OCI-LY7 (cell line): ENCODE measurements around the gene TGFBR2.

Experiments
- EZH2phosphoT487 ChIP-seq: fragments of 200-600 bp; sonication (generic); IDR thresholded peaks from 2 replicates; pipeline ENCODE4 v1.6.1; 2018; ENCODE audit warnings: low read depth, borderline replicate concordance, mild to moderate bottlenecking, mixed run types, antibody characterized with exemption, low read length, moderate library complexity, mixed read lengths
- TF ChIP-seq, protein P1 (sequence below): fragments of 200-600 bp; sonication (generic); conservative IDR thresholded peaks from 2 replicates; pipeline ENCODE4 v1.5.1; 2014; ENCODE audit warnings: mild to moderate bottlenecking, antibody characterized with exemption, low read length, moderate library complexity, mixed read lengths

DNA sequence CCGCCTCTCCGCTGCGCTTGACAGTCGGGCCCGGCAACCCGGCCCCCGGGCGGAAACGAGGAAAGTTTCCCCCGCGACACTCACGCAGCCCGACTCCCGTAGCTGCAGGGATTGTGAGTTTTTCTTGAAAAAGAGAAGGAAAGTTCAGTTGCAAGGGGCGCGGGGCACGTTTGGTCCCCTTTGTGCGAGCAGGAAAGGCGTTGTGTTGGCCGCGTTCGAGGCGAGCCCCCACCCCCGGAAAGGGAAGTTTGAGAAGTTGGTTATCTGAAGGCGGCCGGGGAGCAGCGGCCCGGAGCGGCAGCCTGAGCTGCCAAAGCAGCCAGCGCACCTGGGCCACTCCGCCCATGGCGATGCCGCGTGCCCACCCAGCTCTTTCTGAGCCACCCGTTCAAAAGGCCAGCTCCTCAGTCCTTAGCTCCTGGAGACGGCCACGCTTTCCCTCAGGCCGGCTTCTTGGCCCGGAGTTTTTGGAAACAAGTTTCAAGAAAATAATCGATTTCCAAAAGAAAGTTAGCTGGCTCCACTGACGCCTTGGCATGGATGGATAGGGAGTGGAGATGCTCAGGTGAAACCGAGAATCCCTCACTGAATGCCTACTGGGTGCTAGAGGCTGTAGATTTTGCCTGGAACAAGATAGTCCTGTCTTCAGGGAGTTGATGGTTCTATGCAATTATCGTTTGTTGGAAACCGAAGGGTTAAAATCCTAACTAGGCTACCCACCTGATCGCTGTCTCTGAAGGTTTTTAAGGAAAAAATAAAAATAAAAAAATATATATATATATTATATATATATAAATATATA is 832 bp downstream of the TGFBR2 start:
- TF ChIP-seq, protein P1, sequence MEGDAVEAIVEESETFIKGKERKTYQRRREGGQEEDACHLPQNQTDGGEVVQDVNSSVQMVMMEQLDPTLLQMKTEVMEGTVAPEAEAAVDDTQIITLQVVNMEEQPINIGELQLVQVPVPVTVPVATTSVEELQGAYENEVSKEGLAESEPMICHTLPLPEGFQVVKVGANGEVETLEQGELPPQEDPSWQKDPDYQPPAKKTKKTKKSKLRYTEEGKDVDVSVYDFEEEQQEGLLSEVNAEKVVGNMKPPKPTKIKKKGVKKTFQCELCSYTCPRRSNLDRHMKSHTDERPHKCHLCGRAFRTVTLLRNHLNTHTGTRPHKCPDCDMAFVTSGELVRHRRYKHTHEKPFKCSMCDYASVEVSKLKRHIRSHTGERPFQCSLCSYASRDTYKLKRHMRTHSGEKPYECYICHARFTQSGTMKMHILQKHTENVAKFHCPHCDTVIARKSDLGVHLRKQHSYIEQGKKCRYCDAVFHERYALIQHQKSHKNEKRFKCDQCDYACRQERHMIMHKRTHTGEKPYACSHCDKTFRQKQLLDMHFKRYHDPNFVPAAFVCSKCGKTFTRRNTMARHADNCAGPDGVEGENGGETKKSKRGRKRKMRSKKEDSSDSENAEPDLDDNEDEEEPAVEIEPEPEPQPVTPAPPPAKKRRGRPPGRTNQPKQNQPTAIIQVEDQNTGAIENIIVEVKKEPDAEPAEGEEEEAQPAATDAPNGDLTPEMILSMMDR, result no peak
- TF ChIP-seq EZH2phosphoT487, result no peak
